T-helper 2 cell treated with Interferon-gamma antibody and Interleukin-4, amounts not matched to agents 5 μg/mL and 100 μg/mL, for 36 hours (primary cell): ENCODE results near the gene F13A1.

ENCODE experiments used
- DNase-seq: peaks from one replicate; pipeline ENCODE4 v3.0.0; 2021; ENCODE audit warnings: low spot score
- H3K27ac Mint-ChIP-seq: one replicate; pipeline ENCODE4 v1.8.0; 2021; ENCODE audit warnings: mild to moderate bottlenecking, mixed read lengths
- H3K27me3 Mint-ChIP-seq: one replicate; pipeline ENCODE4 v1.8.0; 2021; ENCODE audit warnings: low read depth, mixed read lengths
- H3K36me3 Mint-ChIP-seq: one replicate; pipeline ENCODE4 v1.8.0; 2021; ENCODE audit warnings: low read depth, mixed read lengths
- H3K4me1 Mint-ChIP-seq: one replicate; pipeline ENCODE4 v1.8.0; 2021; ENCODE audit warnings: low read depth, mixed read lengths
- H3K4me3 Mint-ChIP-seq: one replicate; pipeline ENCODE4 v1.8.0; 2022; ENCODE audit warnings: mild to moderate bottlenecking, moderate library complexity, mixed read lengths
- H3K9me3 Mint-ChIP-seq: one replicate; pipeline ENCODE4 v1.8.0; 2021; ENCODE audit warnings: mixed read lengths

The F13A1 gene

DNA sequence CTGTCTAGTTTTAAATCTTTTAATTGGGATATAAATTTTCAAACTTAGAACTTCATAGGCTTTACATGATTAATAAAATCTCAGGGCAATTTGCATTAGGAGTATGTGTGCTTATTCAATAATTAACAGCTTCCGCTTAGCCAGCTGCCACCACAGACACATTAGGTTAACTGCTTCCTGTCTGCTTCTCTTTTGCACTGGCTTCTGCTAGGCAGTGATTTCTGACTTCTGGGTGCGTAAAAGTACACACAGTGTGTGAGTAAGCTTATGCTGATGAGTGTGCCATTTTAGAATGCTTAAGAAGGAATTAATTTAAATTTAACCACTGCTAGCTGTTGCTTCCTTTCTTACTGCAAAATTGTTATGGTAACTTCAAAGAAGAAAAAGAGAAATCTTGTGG is 73.9 kb downstream of the F13A1 start:
- H3K27me3 Mint-ChIP-seq, result peaks cover 4% of the 10 kb centered on the region
- H3K4me3 Mint-ChIP-seq, result no peak overlapping the region
- no peaks in the 10 kb centered on the region for H3K9me3 Mint-ChIP-seq

DNA sequence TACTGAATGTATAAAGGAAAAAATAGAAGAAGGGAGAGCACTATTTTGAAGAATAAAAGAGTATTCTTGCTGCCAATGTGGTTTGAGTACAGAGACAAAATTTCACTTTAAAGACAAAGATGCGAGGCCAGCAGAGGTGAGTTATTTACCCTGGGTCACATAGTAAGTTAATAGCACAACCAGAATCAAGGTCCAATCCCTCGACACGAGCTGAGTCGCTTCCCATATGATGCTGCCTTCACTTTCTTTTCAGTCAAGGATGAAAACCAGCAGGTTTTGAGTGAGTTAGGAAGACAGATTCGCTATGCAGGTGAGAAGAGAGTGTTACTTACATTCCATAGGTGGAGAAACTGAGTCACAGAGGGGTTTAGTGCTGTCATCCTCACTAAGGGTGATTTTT is 75.8 kb downstream of the F13A1 start:
- H3K4me1 Mint-ChIP-seq, result no peaks in the 10 kb centered on the region
- H3K36me3 Mint-ChIP-seq, result no peaks in the 10 kb centered on the region

More for the DNA sequence above, 73.9 kb downstream of the F13A1 start:
- no peaks in the 10 kb centered on the region for H3K4me1 Mint-ChIP-seq
- no peaks in the 10 kb centered on the region for H3K36me3 Mint-ChIP-seq
- no peak for DNase-seq
- H3K27ac Mint-ChIP-seq, result no peak overlapping the region

DNA sequence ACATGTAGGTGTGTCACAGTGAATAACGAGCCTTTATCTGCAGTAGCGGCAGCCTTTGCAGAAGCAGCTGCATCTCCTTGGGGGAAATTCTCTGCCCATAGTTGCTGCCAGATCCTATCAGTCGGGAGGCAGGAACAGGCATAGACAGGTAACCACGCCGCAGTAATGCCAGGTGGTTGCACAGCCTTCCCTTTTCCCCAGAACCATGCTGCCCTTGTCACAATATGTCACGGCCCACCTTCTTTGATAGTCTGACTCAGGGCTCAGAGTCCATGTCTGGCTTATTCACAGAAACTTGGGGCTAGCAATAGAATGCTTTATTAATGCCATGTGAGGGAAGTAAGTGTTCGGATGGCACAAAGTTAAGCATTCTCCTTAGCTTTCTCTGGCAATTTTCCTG is 76.6 kb downstream of the F13A1 start:
- no peak for DNase-seq
- Mint-ChIP-seq H3K27me3 (peaks cover 2% of the 10 kb centered on the region), H3K4me1 (no peaks in the 10 kb centered on the region), H3K9me3 (no peaks in the 10 kb centered on the region), H3K27ac (no peak overlapping the region), H3K4me3 (no peak overlapping the region), H3K36me3 (no peaks in the 10 kb centered on the region)

More for the DNA sequence above, 75.8 kb downstream of the F13A1 start:
- Mint-ChIP-seq H3K27ac (no peak overlapping the region), H3K27me3 (peaks cover under 1% of the 10 kb centered on the region), H3K9me3 (no peaks in the 10 kb centered on the region), H3K4me3 (no peak overlapping the region)
- no peak for DNase-seq

DNA sequence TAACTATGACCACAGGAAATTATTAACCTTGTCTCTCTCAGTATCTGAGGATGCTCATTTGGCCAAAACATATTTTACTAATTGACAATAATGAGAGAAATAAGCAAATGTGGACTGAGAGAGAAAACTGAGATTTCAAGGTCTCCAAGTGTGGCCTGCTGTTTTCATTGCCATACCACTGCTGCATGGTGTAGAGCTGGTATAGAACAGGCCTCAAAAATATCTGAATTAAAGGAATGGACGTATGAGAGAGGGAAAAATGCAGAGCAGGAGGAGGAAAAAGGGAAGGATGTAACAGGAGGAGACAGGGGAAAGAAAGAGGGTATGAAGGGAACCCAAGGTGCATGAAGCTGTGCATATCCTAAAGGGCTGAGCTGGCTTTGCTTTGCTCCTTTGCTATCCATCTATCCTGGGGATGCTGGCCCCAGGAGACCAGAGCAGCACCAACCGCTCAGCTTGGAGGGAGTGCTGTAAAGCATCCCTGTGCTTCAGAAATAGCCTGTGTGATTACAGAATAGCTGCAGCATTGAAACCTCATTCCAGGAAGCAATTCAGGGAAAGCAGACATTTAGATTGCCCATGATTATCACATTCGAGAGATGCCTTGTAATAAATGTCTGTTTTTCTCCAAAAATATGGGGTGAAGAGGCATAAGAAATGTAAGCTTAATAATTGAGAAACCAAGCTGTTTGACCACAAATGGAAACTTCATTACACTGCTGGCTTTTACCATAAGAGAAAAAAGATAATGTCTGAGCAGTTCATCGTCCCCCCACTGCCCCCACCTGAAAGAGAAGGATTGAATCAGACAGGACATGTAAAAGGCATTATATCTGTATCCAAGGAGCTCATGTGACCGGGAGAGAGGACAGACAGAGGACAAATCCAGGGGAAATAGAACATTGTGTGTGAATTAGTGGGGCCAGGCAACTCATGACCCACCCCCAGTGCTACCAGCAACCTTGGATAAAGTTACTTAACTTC is 80.6 kb downstream of the F13A1 start:
- Mint-ChIP-seq H3K27me3 (peaks cover 5% of the 10 kb centered on the region), H3K4me3 (no peak overlapping the region), H3K9me3 (no peaks in the 10 kb centered on the region), H3K4me1 (no peaks in the 10 kb centered on the region), H3K27ac (no peak overlapping the region), H3K36me3 (no peaks in the 10 kb centered on the region)
- no peak for DNase-seq

DNA sequence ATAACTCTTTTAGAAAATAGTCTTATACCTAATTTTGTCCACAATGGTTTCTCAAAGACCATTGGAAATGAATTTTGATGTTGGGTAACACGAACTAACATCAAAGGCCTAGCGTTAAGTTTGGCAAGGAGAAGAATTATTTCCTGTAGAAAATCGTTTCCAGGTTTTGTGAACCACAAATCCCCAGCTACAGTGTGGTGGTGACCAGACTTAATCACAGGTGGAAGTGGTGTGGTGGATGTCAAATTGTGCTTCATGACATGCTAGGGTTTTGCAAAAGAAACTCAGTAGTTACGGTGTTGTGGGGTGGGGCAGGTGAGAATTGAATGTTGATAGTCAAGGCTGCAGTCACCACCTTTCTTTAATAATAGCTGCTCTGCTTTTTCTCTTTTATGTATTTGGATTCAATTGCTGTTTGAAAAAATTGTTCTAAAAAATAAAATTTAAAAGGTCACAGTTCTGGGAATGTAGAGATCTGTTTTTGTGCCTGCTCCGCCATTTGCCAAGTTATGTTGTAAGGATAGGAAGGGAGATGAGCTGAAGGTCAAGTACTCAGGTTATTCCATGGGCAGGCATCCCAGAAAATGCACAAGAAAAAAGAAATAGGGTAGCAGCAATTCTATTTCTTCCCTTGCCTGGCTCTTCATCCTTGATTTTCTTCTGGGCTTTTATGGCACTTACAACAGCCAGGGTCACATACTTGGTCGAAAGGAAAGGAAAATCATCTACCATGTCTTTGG is 83.6 kb downstream of the F13A1 start:
- Mint-ChIP-seq H3K36me3 (no peaks in the 10 kb centered on the region), H3K27me3 (peaks cover 12% of the 10 kb centered on the region), H3K9me3 (no peaks in the 10 kb centered on the region), H3K27ac (no peak overlapping the region), H3K4me1 (no peaks in the 10 kb centered on the region), H3K4me3 (no peak overlapping the region)
- DNase-seq, result no peak

DNA sequence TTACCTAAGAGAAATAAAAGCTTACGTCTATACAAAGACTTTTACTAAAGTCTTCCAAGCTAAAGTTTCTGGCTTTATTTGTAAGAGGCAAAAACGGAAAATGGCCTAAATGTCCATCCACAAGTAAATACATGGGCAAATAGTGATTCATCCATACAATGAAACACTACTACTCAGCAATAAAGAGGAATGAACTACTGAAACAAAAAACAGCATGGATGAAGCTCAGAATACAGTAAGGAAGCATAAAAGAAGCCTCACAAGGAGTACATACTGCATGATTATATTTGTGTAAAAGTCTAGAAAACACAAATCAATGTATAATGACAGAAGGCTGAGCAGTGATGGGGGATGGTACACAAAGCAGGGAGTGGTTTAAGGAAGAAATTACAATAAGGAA is 84.7 kb downstream of the F13A1 start:
- DNase-seq, result no peak
- no peaks in the 10 kb centered on the region for H3K9me3 Mint-ChIP-seq
- H3K4me3 Mint-ChIP-seq, result no peak overlapping the region
- H3K27ac Mint-ChIP-seq, result no peak overlapping the region
- no peaks in the 10 kb centered on the region for H3K4me1 Mint-ChIP-seq
- H3K27me3 Mint-ChIP-seq, result peaks cover 17% of the 10 kb centered on the region
- no peaks in the 10 kb centered on the region for H3K36me3 Mint-ChIP-seq

DNA sequence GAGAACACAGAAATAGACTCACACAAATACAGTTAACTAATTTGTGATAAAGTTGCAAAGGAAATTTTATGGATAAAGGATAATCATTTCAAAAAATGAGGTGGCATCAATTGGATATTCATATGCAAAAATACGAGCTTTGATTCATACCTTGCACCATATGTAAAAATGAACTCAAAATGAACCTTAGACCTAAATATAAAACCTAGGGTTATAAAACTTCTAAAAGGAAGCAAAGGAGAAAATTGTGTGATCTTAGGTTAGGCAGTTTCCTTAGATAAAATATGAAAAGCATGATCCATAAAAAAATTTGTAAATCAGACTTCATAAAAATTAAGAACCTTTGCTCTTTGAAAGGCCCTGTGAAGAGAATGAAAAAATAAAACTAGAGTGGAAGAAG is 85.5 kb downstream of the F13A1 start:
- H3K36me3 Mint-ChIP-seq, result no peaks in the 10 kb centered on the region
- H3K4me1 Mint-ChIP-seq, result no peaks in the 10 kb centered on the region
- no peak overlapping the region for H3K4me3 Mint-ChIP-seq
- peaks cover 17% of the 10 kb centered on the region for H3K27me3 Mint-ChIP-seq
- H3K9me3 Mint-ChIP-seq, result no peaks in the 10 kb centered on the region
- H3K27ac Mint-ChIP-seq, result no peak overlapping the region
- DNase-seq, result no peak

DNA sequence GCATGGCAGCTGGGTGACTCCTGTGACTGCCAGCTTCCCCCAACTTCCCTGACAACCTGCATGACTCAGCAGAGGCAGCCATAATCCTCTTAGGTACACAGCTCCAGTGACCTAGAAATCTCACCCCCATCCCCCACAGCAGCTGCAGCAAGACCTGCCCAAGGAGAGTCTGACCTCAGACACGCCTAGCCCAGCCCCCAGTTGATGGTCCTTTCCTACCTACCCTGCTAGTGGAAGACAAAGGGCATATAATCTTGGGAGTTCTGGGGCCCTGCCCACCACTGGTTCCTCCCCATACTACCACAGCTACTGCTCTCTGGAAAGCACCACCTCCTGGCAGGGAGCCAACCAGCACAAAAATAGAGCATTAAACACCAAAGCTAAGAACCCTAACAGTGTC is 90.2 kb downstream of the F13A1 start:
- no peaks in the 10 kb centered on the region for H3K4me1 Mint-ChIP-seq
- no peak overlapping the region for H3K27ac Mint-ChIP-seq
- H3K27me3 Mint-ChIP-seq, result peaks cover 14% of the 10 kb centered on the region
- no peak overlapping the region for H3K4me3 Mint-ChIP-seq
- no peak for DNase-seq
- H3K9me3 Mint-ChIP-seq, result no peaks in the 10 kb centered on the region
- no peaks in the 10 kb centered on the region for H3K36me3 Mint-ChIP-seq

DNA sequence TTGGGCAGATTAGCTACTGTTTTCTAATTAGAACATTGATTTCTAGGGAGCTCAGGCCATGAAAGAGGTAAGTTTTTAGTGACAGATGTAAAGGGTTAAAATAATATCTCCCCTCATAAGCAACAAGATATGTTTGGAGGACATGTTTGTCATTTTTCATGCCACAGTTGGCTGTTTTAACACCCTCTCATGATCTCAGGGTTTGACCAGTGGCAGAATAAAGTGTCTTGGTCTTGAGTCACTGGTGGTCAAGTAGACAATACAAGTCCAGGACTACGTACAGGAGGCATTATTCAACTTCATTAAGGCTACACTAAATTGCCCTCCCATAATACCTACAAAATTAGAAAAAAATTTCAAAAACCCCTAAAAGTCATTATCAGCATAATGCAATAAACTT is 92.6 kb downstream of the F13A1 start:
- Mint-ChIP-seq H3K27me3 (peaks cover 9% of the 10 kb centered on the region), H3K27ac (no peak overlapping the region), H3K4me3 (no peak overlapping the region), H3K36me3 (no peaks in the 10 kb centered on the region), H3K9me3 (no peaks in the 10 kb centered on the region), H3K4me1 (no peaks in the 10 kb centered on the region)
- no peak for DNase-seq

DNA sequence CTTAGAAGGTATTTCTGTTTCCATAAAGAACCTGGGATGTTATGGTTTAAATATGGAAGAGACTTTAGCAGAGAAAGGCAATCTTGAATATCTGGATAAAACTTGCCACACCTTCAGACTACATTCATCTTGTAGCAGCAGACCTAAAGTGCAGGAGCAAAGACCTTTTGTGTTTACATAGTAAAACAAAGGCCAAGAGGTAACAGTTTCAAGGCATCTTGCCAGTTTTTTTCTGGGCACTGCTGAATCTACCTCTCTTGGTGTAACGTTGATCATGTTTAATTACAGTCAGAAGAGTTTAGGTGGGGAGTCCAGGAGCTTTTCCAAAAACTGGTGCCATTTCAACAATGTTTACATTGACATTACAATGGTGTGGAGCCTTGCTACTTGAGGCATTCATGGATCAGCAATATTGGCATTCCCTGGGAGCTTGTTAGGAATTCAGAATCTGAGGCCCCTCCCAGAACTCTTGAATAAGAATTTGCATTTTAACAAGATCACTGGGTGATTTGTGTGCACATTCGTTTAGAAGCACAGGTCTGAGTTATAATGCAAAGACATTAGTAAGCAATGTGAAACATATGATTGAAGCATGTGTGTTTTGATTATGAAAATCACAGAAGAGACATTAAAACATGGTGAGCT is 94.5 kb downstream of the F13A1 start:
- H3K27ac Mint-ChIP-seq, result no peak overlapping the region
- H3K4me1 Mint-ChIP-seq, result no peaks in the 10 kb centered on the region
- no peaks in the 10 kb centered on the region for H3K9me3 Mint-ChIP-seq
- H3K27me3 Mint-ChIP-seq, result peaks cover 3% of the 10 kb centered on the region
- DNase-seq, result no peak
- H3K36me3 Mint-ChIP-seq, result no peaks in the 10 kb centered on the region
- H3K4me3 Mint-ChIP-seq, result no peak overlapping the region

DNA sequence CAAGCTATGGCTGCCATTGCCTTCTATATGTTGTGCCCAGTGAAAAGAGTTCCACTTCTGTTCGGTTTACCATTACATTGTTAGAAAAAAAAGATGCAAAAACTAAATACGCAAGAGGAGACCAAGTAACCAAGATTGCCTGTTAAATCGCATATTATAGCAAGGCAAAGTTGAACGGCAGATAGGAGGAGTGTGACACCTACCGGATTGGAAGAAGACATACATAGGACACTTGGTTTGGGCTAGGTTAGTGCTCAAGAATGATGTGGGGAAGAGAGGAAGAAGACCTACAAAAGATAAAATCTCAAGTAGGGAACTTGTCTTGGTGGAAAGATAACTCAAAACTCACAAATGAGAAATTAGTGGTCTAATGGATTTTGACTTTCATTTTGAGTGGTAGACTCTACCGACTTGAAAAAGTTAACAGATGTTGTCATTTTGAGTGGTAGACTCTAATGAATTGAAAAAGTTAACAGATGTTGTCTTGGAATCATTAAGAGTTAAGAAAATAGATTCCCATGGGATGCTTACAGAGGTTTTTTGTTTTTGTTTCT is 95.5 kb downstream of the F13A1 start:
- no peak overlapping the region for H3K4me3 Mint-ChIP-seq
- no peak for DNase-seq
- H3K4me1 Mint-ChIP-seq, result no peaks in the 10 kb centered on the region
- H3K27ac Mint-ChIP-seq, result no peak overlapping the region
- H3K9me3 Mint-ChIP-seq, result no peaks in the 10 kb centered on the region
- H3K27me3 Mint-ChIP-seq, result peaks cover 3% of the 10 kb centered on the region
- H3K36me3 Mint-ChIP-seq, result no peaks in the 10 kb centered on the region

DNA sequence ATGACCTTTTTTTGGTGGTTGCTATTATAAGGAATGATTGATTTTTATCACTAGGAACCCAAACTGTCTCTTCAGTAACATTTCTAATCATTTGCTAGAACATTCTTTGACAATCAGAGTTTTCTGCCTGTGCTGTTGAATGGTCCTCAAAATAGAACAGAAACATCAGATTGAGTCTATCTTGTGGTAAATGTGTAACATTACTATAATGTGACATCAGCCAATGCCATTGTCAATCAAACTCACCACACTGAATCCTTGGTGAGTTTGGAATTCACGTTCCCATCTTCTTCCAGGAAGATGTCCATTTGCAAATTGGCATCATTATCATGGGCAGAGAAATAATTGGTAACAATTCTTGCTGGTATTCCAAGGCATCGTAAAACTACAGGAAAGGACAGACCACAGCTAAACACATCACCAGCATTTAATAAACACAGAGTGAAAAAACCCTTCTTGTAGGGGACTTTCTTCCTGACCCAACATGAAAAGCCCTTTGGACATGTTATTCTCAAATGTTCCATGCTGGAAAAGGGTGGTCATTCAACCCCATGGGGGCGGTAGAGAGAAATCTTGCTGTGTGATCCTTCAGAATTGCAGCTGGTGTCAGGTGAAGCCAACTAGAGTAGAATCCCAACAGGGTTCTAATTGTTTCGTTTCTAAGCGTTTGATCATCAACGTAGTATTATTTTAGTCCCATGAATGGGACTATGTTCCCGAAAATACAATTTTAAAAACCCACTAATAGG is 98.5 kb downstream of the F13A1 start:
- peaks cover 3% of the 10 kb centered on the region for H3K27me3 Mint-ChIP-seq
- H3K4me3 Mint-ChIP-seq, result no peak overlapping the region
- H3K27ac Mint-ChIP-seq, result no peak overlapping the region
- H3K36me3 Mint-ChIP-seq, result no peaks in the 10 kb centered on the region
- DNase-seq, result no peak
- H3K9me3 Mint-ChIP-seq, result no peaks in the 10 kb centered on the region
- H3K4me1 Mint-ChIP-seq, result no peaks in the 10 kb centered on the region

DNA sequence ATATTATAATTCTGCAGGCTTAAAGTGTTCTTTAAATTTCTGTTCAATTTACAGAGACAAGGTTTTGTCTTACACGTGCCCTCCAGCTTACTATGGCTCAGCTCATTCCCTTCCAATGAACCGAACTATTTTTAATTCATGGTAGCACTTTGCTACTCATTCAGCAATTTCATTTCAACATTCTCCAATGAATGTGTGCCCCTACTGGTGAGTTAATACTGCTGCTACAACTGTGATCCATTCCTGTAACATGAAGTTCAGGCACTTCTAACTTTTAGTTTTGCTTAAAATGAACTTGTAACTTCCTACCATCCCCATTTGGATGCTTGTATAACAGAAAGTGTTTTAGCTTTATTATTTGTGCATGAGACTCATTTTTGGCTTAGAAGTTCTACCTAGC is 99.7 kb downstream of the F13A1 start:
- no peak overlapping the region for H3K27ac Mint-ChIP-seq
- H3K27me3 Mint-ChIP-seq, result peaks cover under 1% of the 10 kb centered on the region
- no peak overlapping the region for H3K4me3 Mint-ChIP-seq
- H3K36me3 Mint-ChIP-seq, result no peaks in the 10 kb centered on the region
- H3K9me3 Mint-ChIP-seq, result no peaks in the 10 kb centered on the region
- no peak for DNase-seq
- H3K4me1 Mint-ChIP-seq, result no peaks in the 10 kb centered on the region
